Sigmoid colon (tissue), 7 donors: ENCODE results near the gene SFMBT2. TPM values are rescaled to one million over a fixed set of nuclear protein-coding genes. Genes with fewer than 3 reads are reported as not detected.

Experiments used
- DNase-seq: peaks from one replicate; pipeline ENCODE4 v3.0.0-alpha.2; 2019
- H3K27ac ChIP-seq, 4 donors: fragments of 200-600 bp; sonication (generic); one replicate each; pipeline ENCODE4 v1.5.1; 2016 to 2019; ENCODE audit warnings: mild to moderate bottlenecking in 1 of 4
- H3K27me3 ChIP-seq, 3 donors: fragments of 200-600 bp; sonication (generic); one replicate each; pipeline ENCODE4 v1.5.1; 2019; ENCODE audit warnings: mild to moderate bottlenecking in 1 of 3
- H3K36me3 ChIP-seq, 4 donors: fragments of 200-600 bp; sonication (generic); one replicate each; pipeline ENCODE4 v1.5.1; 2016 to 2019
- H3K4me1 ChIP-seq, 4 donors: fragments of 200-600 bp; sonication (generic); one replicate each; pipeline ENCODE4 v1.5.1; 2017 to 2019
- H3K4me3 ChIP-seq, 4 donors: fragments of 200-600 bp; sonication (generic); one replicate each; pipeline ENCODE4 v1.5.1; 2017 to 2019; ENCODE audit warnings: mild to moderate bottlenecking in 2 of 4, moderate library complexity in 1 of 4
- H3K9me3 ChIP-seq, 4 donors: fragments of 200-600 bp in 3 of 4; sonication (generic) in 3 of 4; one replicate each; pipeline versions ENCODE4 v1.5.1 to v1.6.1; 2013 to 2019
- EP300 ChIP-seq, 4 donors: sonication (generic); formaldehyde crosslinking; IDR thresholded peaks; one replicate each; pipeline ENCODE4 v1.6.1; 2017; ENCODE audit warnings: antibody characterized with exemption in 4 of 4
- POLR2A ChIP-seq, 2 donors: fragments of 450-650 bp; IDR thresholded peaks; one replicate each; pipeline ENCODE4 v1.6.1; 2016; ENCODE audit warnings: antibody characterized with exemption in 2 of 2, mild to moderate bottlenecking in 2 of 2, moderate library complexity in 2 of 2
- POLR2AphosphoS5 ChIP-seq, 4 donors: sonication (generic); formaldehyde crosslinking; IDR thresholded peaks; one replicate each; pipeline ENCODE4 v1.6.1; 2017; ENCODE audit warnings: antibody characterized with exemption in 4 of 4
- WGBS, 2 donors: extraction: QIAGEN DNeasy Blood & Tissue Kit; methylation state at CpG; one replicate each; pipeline ENCODE4 v1.1.7; 2013; 5-methylcytosine and 5-hydroxymethylcytosine counted together
- intact Hi-C: fragments of 100-400 bp; cut with DNase I; formaldehyde crosslinking; loops from one replicate; pipeline ENCODE4 v1.15.1; 2023
- polyA plus RNA-seq, 3 donors: library from polyadenylated mRNA; stranded (reverse); fragments of 200-250 nt; gene quantifications; one replicate each; pipeline ENCODE4 v1.2.3, GENCODE V29; 2013
- small RNA-seq, 3 donors: library from RNA; depleted of rRNA; stranded (forward); fragments of <200 nt; gene quantifications; one replicate each; pipeline ENCODE3, GENCODE V24; 2016
- total RNA-seq, 4 donors: library from RNA; depleted of rRNA; stranded (reverse); fragments of >200 nt; gene quantifications; one replicate each; pipeline ENCODE4 v1.1.0, GENCODE V29; 2016
- TF ChIP-seq, protein P1 (sequence below), 4 experiments: fragments of 450-650 bp in 3 of 4; fragments of 200-600 bp in 1 of 4; IDR thresholded peaks; one replicate each; pipeline ENCODE4 v1.5.1; 2016 to 2019; ENCODE audit warnings: antibody characterized with exemption in 4 of 4, mild to moderate bottlenecking in 3 of 4, moderate library complexity in 2 of 4
- donor health status: healthy with polysubstance abuse.
- donor health status: Bipolar disorder and iron deficiency.
- donor health status: healthy.

The SFMBT2 gene
- total and polyA plus RNA-seq, 7 donors: 0.60 to 6.4 (median 4.2) TPM

- no peaks in the 10 kb centered on the region for H3K36me3 ChIP-seq
- WGBS, 2 donors: 76 to 89% methylated on average over 5 of the region's 5 CpGs
- H3K27ac ChIP-seq: no peak overlapping the region
- no peak for DNase-seq
- no peaks in the 10 kb centered on the region for H3K9me3 ChIP-seq
- intact Hi-C loops: no loop called here
- no peaks in the 10 kb centered on the region for H3K4me1 ChIP-seq
- H3K4me3 ChIP-seq: no peak overlapping the region
- TF ChIP-seq POLR2AphosphoS5 (IDR thresholded peaks at IDR 0.05): no peak
- TF ChIP-seq, protein P1, sequence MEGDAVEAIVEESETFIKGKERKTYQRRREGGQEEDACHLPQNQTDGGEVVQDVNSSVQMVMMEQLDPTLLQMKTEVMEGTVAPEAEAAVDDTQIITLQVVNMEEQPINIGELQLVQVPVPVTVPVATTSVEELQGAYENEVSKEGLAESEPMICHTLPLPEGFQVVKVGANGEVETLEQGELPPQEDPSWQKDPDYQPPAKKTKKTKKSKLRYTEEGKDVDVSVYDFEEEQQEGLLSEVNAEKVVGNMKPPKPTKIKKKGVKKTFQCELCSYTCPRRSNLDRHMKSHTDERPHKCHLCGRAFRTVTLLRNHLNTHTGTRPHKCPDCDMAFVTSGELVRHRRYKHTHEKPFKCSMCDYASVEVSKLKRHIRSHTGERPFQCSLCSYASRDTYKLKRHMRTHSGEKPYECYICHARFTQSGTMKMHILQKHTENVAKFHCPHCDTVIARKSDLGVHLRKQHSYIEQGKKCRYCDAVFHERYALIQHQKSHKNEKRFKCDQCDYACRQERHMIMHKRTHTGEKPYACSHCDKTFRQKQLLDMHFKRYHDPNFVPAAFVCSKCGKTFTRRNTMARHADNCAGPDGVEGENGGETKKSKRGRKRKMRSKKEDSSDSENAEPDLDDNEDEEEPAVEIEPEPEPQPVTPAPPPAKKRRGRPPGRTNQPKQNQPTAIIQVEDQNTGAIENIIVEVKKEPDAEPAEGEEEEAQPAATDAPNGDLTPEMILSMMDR (IDR thresholded peaks at IDR 0.05): no peak
- TF ChIP-seq POLR2A (IDR thresholded peaks at IDR 0.05): no peak
- TF ChIP-seq EP300 (IDR thresholded peaks at IDR 0.05): no peak
- H3K27me3 ChIP-seq: no peaks in the 10 kb centered on the region
Observed at GRCh38 chr10:7117177-7117799, 293.5 kb downstream of the SFMBT2 start.

DNA sequence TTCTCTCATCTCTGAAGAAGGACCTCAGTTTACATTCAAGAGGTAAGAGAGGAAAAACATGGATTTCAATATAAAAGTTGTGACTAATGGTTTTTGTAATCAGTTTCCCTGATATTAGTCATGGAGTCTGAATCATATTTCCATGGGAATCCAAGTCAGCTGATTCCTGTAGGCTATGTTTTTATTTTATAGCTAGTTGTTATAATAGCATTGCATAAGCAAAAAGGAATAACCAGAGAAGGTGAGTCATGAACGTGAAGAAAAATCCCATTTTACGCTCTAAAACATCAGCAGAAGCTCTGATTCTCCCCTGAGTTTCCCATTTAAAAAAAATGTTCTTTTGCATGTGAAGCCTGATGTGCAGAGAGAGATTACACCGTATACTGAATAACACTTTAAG lies 299.3 kb downstream of the SFMBT2 start:
- H3K36me3 ChIP-seq: no peaks in the 10 kb centered on the region
- DNase-seq: no peak
- H3K27me3 ChIP-seq: no peaks in the 10 kb centered on the region
- no peak overlapping the region for H3K27ac ChIP-seq
- no peaks in the 10 kb centered on the region for H3K4me1 ChIP-seq
- no peaks in the 10 kb centered on the region for H3K9me3 ChIP-seq
- WGBS, 2 donors: 86 to 95% methylated on average over 3 of the region's 3 CpGs
- TF ChIP-seq EP300 (IDR thresholded peaks at IDR 0.05) (no peak), POLR2AphosphoS5 (IDR thresholded peaks at IDR 0.05) (no peak), POLR2A (IDR thresholded peaks at IDR 0.05) (no peak)
- TF ChIP-seq, protein P1 (IDR thresholded peaks at IDR 0.05): no peak
- intact Hi-C loops: no loop called here
- H3K4me3 ChIP-seq: no peak overlapping the region

DNA sequence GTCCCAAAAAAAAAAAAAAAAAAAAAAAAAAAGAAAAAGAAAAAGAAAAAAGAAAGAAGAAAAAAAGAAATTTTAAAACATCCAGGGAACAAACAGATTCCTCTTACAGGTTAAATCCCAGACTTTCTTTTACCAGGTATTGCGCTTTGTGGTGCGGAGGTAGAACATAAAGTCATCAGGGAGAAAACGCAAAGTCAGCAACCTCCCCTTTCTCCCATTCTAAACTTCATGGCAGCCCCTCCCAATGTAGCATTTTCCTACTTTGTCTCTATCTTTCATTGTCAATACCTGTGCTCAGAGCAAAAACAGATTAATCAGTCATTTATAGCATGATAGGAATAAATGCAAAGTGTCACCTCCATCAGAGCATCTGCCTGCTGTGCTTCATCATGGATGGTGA lies 299.7 kb downstream of the SFMBT2 start:
- 97% methylated on average over 3 of the region's 3 CpGs for WGBS, 2 donors
- no peaks in the 10 kb centered on the region for H3K36me3 ChIP-seq

More for the DNA sequence above, 299.7 kb downstream of the SFMBT2 start:
- Histone ChIP-seq H3K4me1 (no peaks in the 10 kb centered on the region), H3K4me3 (no peak overlapping the region), H3K27ac (no peak overlapping the region), H3K9me3 (no peaks in the 10 kb centered on the region), H3K27me3 (no peaks in the 10 kb centered on the region)
- no peak for DNase-seq
- TF ChIP-seq EP300 (IDR thresholded peaks at IDR 0.05): no peak
- TF ChIP-seq POLR2A (IDR thresholded peaks at IDR 0.05): no peak
- TF ChIP-seq, protein P1 (IDR thresholded peaks at IDR 0.05): no peak
- no peak for TF ChIP-seq POLR2AphosphoS5 (IDR thresholded peaks at IDR 0.05)
- intact Hi-C loops: no loop called here

Small RNA genes within 50 kb of the gene (small RNA-seq; reads per million reads assigned to genes)
- gene AL590095.2 (0 reads per million in 3 donors), gene COX6CP17 (0 reads per million in 3 donors)
